ENCODE data around the gene CERT1. TPM values are rescaled to one million over a fixed set of nuclear protein-coding genes. Genes with fewer than 3 reads are reported as not detected.

Gene CERT1
- total RNA-seq, 2 donors from 2014 or later: 32.3 to 35.5 TPM

DNA sequence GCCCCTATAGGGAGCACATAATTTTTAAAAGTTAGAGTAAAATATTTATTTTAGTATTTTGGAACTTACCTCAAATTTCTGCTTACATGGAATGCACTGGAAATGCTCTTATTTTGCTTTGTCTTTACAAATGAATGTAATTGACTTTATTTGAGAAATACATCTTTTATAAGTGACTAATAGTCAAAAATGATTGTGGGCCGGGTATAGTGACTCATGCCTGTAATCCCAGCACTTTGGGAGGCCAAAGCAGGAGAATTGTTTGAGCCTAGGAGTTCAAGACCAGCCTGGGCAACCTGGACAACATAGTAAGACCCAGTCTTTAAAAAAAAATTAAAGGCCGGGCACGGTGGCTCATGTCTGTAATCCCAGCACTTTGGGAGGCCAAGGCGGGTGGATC, 168.6 kb downstream of the CERT1 start:
- no peaks in the 10 kb centered on the region for H3K27me3 ChIP-seq (replicated peaks; ENCODE audit: insufficient read depth)
- WGBS: 95% methylated on average over 4 of the region's 4 CpGs

DNA sequence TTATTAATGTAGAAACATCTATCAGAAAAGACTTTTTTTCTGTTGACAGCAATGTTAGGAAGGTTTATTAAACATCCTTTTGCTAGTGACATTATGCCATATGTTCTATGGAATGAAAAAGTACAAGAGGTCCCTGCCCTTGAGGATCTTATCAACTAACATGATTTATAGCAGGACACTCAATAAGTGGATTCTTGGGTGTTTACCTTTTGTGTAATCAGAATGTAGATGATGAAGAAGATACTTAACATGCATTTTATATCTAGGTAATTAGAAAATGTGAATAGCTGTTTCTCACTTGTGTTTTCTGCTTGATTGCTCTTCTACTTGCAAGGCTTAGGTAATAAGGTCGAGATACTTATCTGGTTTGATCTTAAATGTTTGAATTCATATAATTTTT, 169.5 kb downstream of the CERT1 start:
- no peaks in the 10 kb centered on the region for H3K27me3 ChIP-seq (replicated peaks; ENCODE audit: insufficient read depth)
- no peak overlapping the region for H3K4me3 ChIP-seq
- DNase-seq (ENCODE audit: low spot score): no peak
- H3K27ac ChIP-seq: no peak overlapping the region
- TF ChIP-seq POLR2A (IDR thresholded peaks at IDR 0.05): no peak
- no peaks in the 10 kb centered on the region for H3K36me3 ChIP-seq
- WGBS: 43% methylated on average over 1 of the region's 1 CpG
- no peaks in the 10 kb centered on the region for H3K9me3 ChIP-seq
- intact Hi-C loops (cut with DNase I): no loop called here
- peaks cover 3% of the 10 kb centered on the region for H3K4me1 ChIP-seq (replicated peaks)

More for the DNA sequence above, 168.6 kb downstream of the CERT1 start:
- no peak for DNase-seq (ENCODE audit: low spot score)
- no peak overlapping the region for H3K4me3 ChIP-seq
- TF ChIP-seq, protein P1, sequence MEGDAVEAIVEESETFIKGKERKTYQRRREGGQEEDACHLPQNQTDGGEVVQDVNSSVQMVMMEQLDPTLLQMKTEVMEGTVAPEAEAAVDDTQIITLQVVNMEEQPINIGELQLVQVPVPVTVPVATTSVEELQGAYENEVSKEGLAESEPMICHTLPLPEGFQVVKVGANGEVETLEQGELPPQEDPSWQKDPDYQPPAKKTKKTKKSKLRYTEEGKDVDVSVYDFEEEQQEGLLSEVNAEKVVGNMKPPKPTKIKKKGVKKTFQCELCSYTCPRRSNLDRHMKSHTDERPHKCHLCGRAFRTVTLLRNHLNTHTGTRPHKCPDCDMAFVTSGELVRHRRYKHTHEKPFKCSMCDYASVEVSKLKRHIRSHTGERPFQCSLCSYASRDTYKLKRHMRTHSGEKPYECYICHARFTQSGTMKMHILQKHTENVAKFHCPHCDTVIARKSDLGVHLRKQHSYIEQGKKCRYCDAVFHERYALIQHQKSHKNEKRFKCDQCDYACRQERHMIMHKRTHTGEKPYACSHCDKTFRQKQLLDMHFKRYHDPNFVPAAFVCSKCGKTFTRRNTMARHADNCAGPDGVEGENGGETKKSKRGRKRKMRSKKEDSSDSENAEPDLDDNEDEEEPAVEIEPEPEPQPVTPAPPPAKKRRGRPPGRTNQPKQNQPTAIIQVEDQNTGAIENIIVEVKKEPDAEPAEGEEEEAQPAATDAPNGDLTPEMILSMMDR (IDR thresholded peaks at IDR 0.05): no peak
- TF ChIP-seq POLR2AphosphoS5 (IDR thresholded peaks at IDR 0.05): no peak
- TF ChIP-seq POLR2A (IDR thresholded peaks at IDR 0.05): no peak
- no peaks in the 10 kb centered on the region for H3K36me3 ChIP-seq
- intact Hi-C loops (cut with DNase I): no loop called here
- no peaks in the 10 kb centered on the region for H3K9me3 ChIP-seq
- no peak overlapping the region for H3K27ac ChIP-seq
- H3K4me1 ChIP-seq (replicated peaks): peaks cover 3% of the 10 kb centered on the region

- Histone ChIP-seq H3K4me3 (no peak overlapping the region), H3K4me1 (replicated peaks) (peaks cover 3% of the 10 kb centered on the region), H3K9me3 (no peaks in the 10 kb centered on the region), H3K27ac (no peak overlapping the region), H3K36me3 (no peaks in the 10 kb centered on the region), H3K27me3 (replicated peaks; ENCODE audit: insufficient read depth) (no peaks in the 10 kb centered on the region)
- intact Hi-C loops (cut with DNase I): no loop called here
- no peak for DNase-seq (ENCODE audit: low spot score)
- TF ChIP-seq POLR2AphosphoS5 (IDR thresholded peaks at IDR 0.05) (no peak), POLR2A (IDR thresholded peaks at IDR 0.05) (no peak)
- TF ChIP-seq, protein P1 (IDR thresholded peaks at IDR 0.05): no peak
- 60% methylated on average over 3 of the region's 3 CpGs for WGBS
Observed at GRCh38 chr5:75340714-75341478, 170.5 kb downstream of the CERT1 start.

GRCh38 chr5:75338408-75338807, 173.0 kb downstream of the CERT1 start:
- peaks cover 3% of the 10 kb centered on the region for H3K4me1 ChIP-seq (replicated peaks)
- WGBS: 58% methylated on average over 2 of the region's 2 CpGs

DNA sequence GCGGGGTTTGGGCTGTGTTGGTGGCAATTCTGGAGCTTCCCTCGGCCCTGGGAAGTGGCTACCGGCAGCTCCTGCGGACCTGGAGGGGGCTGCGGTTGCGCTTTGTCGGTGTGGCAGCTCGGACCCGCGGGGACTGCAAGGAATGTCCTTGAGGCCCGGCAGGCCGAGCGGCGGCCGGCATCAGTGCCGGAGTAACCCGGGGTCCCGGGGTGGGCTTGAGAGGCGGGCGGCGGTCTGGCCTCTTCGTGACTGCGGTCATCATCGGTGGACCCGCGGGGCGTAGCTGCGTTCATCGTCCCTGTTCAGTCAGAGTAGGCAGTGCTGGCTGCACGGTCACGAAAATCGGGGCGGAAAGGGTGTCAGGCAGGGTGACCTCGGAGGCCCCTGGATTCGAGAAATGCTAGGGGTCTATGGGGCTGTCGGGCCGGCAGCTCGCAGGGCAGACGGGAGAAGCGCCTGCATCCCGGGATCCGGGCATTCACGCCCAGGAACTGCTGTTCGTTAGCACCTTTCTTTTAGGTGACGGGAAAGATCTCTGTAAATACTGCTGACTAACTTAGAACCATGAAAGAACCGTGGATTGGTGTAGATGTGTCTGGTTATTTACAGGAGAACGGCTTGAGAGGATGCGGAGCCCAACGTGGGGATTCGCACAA, 173.9 kb downstream of the CERT1 start:
- Histone ChIP-seq H3K27me3 (replicated peaks; ENCODE audit: insufficient read depth) (no peaks in the 10 kb centered on the region), H3K4me1 (replicated peaks) (peaks cover 3% of the 10 kb centered on the region), H3K9me3 (no peaks in the 10 kb centered on the region), H3K4me3 (peak overlapping the region; percentile 97 to 99), H3K27ac (peak overlapping the region; percentile 94 to 97), H3K36me3 (no peaks in the 10 kb centered on the region)
- no peak for TF ChIP-seq POLR2AphosphoS5 (IDR thresholded peaks at IDR 0.05)
- TF ChIP-seq POLR2A (IDR thresholded peaks at IDR 0.05): no peak
- TF ChIP-seq, protein P1 (IDR thresholded peaks at IDR 0.05): no peak
- intact Hi-C loops (cut with DNase I): no loop called here
- WGBS: under 1% methylated on average over 48 of the region's 50 CpGs
- DNase-seq (ENCODE audit: low spot score): peak; percentile 19

More at GRCh38 chr5:75338408-75338807, 173.0 kb downstream of the CERT1 start:
- Histone ChIP-seq H3K9me3 (no peaks in the 10 kb centered on the region), H3K4me3 (peak overlapping the region in 1 of 2 donors; percentile 97), H3K36me3 (no peaks in the 10 kb centered on the region), H3K27ac (peak overlapping the region in 1 of 2 donors; percentile 94), H3K27me3 (replicated peaks; ENCODE audit: insufficient read depth) (no peaks in the 10 kb centered on the region)
- no peak for TF ChIP-seq POLR2A (IDR thresholded peaks at IDR 0.05)
- TF ChIP-seq, protein P1 (IDR thresholded peaks at IDR 0.05): no peak
- TF ChIP-seq POLR2AphosphoS5 (IDR thresholded peaks at IDR 0.05): no peak
- DNase-seq (ENCODE audit: low spot score): no peak
- intact Hi-C loops (cut with DNase I): no loop called here

Measured in prostate gland (tissue), 2 donors.